GM23248 (cell line): ENCODE results near the gene GCNT4. TPM values are rescaled to one million over a fixed set of nuclear protein-coding genes. Genes with fewer than 3 reads are reported as not detected.
A peak's percentile ranks its signal among the peaks of the same experiment; 100 is the strongest.

Source experiments
- DNase-seq: peaks from one replicate; pipeline ENCODE4 v3.0.0-alpha.2; 2015
- H2AFZ ChIP-seq: fragments of 200-600 bp; sonication (generic); 2 replicates; pipeline ENCODE4 v1.6.1; 2016; ENCODE audit warnings: antibody characterized with exemption
- H3F3A ChIP-seq: fragments of 200-600 bp; sonication (generic); 2 replicates; pipeline ENCODE4 v1.6.1; 2016; ENCODE audit warnings: mild to moderate bottlenecking, antibody characterized with exemption, mixed run types; ENCODE audit not compliant: insufficient read depth
- H3K27ac ChIP-seq: fragments of 200-600 bp; sonication (generic); 2 replicates; pipeline ENCODE4 v1.5.1; 2016; ENCODE audit warnings: mild to moderate bottlenecking
- H3K27me3 ChIP-seq: fragments of 200-600 bp; sonication (generic); replicated peaks from 2 replicates; pipeline ENCODE4 v1.6.1; 2016; ENCODE audit warnings: mild to moderate bottlenecking; ENCODE audit not compliant: insufficient read depth
- H3K36me3 ChIP-seq: fragments of 200-600 bp; sonication (generic); 2 replicates; pipeline ENCODE4 v1.6.1; 2016; ENCODE audit warnings: low read depth, mild to moderate bottlenecking
- H3K4me1 ChIP-seq: fragments of 200-600 bp; sonication (generic); 2 replicates; pipeline ENCODE4 v1.6.1; 2016; ENCODE audit warnings: mild to moderate bottlenecking; ENCODE audit not compliant: insufficient read depth
- H3K4me2 ChIP-seq: fragments of 200-600 bp; sonication (generic); one replicate; pipeline ENCODE4 v1.6.1; 2016; ENCODE audit warnings: mild to moderate bottlenecking; ENCODE audit not compliant: unreplicated experiment
- H3K4me3 ChIP-seq: fragments of 200-600 bp; sonication (generic); 2 replicates; pipeline ENCODE4 v1.5.1; 2016; ENCODE audit warnings: mild to moderate bottlenecking
- H3K79me2 ChIP-seq: fragments of 200-600 bp; sonication (generic); 2 replicates; pipeline ENCODE4 v1.6.1; 2016; ENCODE audit warnings: mild to moderate bottlenecking; ENCODE audit not compliant: insufficient read depth
- H3K9ac ChIP-seq: fragments of 200-600 bp; sonication (generic); 2 replicates; pipeline ENCODE4 v1.6.1; 2016; ENCODE audit warnings: mild to moderate bottlenecking
- H3K9me2 ChIP-seq: fragments of 200-600 bp; sonication (generic); 2 replicates; pipeline ENCODE4 v1.6.1; 2016; ENCODE audit warnings: mixed run types, mild to moderate bottlenecking, moderate library complexity; ENCODE audit not compliant: insufficient read depth
- H3K9me3 ChIP-seq: fragments of 200-600 bp; sonication (generic); one replicate; pipeline ENCODE4 v1.6.1; 2017; ENCODE audit warnings: low read depth
- H4K20me1 ChIP-seq: fragments of 200-600 bp; sonication (generic); 2 replicates; pipeline ENCODE4 v1.6.0; 2016; ENCODE audit not compliant: insufficient read depth
- EZH2 ChIP-seq: fragments of 200-600 bp; sonication (generic); IDR thresholded peaks from 2 replicates; pipeline ENCODE4 v1.6.1; 2018; ENCODE audit warnings: antibody characterized with exemption, mild to moderate bottlenecking; ENCODE audit not compliant: insufficient read depth, poor library complexity, severe bottlenecking
- EZH2phosphoT487 ChIP-seq: fragments of 200-600 bp; sonication (generic); IDR thresholded peaks from 2 replicates; pipeline ENCODE4 v1.6.1; 2018; ENCODE audit warnings: antibody characterized with exemption, moderate library complexity, mild to moderate bottlenecking, low read depth; ENCODE audit not compliant: insufficient read depth
- WGBS, 2 experiments: methylation state at CpG; one replicate each; pipeline ENCODE4 v1.1.6; 2015 to 2017; ENCODE audit warnings: low lambda C conversion rate in 2 of 2, low coverage in 1 of 2; ENCODE audit errors: missing lambda C conversion rate in 2 of 2; 5-methylcytosine and 5-hydroxymethylcytosine counted together
- in situ Hi-C: fragments of 300-500 bp; cut with MboI; formaldehyde crosslinking; loops from 2 replicates; pipeline ENCODE4 v1.15.0; 2020
- polyA plus RNA-seq: library from polyadenylated mRNA; unstranded; fragments of >200 nt; fragmentation: Nextera tagmentation; extraction: Ambion mirVana; gene quantifications from 2 replicates; pipeline ENCODE4 v1.2.1, GENCODE V29; 2016
- total RNA-seq: library from RNA; depleted of rRNA; stranded (reverse); fragments of >200 nt; shearing (Covaris generic); gene quantifications from 2 replicates; pipeline ENCODE4 v1.2.3, GENCODE V29; 2014

GCNT4 gene
- total and polyA plus RNA-seq, 2 experiments from 2014 or later: 1.8 to 2.8 TPM

DNA sequence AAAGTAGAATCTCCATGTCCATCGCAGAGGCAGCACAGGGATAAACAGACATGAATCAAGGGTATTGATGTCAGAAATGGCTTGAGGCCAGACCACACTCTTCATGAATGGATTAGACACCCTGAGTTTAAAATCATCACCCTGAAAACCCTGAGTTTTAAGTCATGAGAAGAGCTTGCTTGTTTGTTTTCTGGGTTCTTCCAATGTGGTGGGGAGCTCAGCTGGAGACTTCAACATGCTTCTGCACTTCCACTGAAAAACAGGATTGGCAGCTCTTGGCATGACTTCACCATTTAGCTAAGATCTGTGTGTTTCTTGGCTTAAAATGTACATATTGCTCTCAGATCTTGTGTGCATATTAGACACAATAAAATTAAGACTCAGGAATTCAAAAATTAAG, 9.8 kb downstream of the GCNT4 start:
- no peaks in the 10 kb centered on the region; the same call in 1 of the 2 replicates for H3K36me3 ChIP-seq
- in situ Hi-C loops: no loop called here
- no peak overlapping the region for H3K27ac ChIP-seq
- WGBS, 2 experiments: 53 to 73% methylated on average over 1 of the region's 1 CpG
- H3K4me2 ChIP-seq: no peak overlapping the region
- H3K27me3 ChIP-seq: no peaks in the 10 kb centered on the region
- peaks cover 4% of the 10 kb centered on the region; the same call in 1 of the 2 replicates for H3F3A ChIP-seq
- peaks cover 11% of the 10 kb centered on the region; the same call in 1 of the 2 replicates for H3K4me1 ChIP-seq
- DNase-seq: no peak
- no peak overlapping the region for H3K4me3 ChIP-seq
- H3K9me3 ChIP-seq: no peaks in the 10 kb centered on the region
- H3K9me2 ChIP-seq: 0 out of 2 replicates have a peak, but pooled peaks cover 3% of the 10 kb centered on the region
- H3K9ac ChIP-seq: no peak overlapping the region
- H4K20me1 ChIP-seq: no peaks in the 10 kb centered on the region
- H2AFZ ChIP-seq: no peak overlapping the region
- H3K79me2 ChIP-seq: no peaks in the 10 kb centered on the region
- TF ChIP-seq EZH2: no peak

DNA sequence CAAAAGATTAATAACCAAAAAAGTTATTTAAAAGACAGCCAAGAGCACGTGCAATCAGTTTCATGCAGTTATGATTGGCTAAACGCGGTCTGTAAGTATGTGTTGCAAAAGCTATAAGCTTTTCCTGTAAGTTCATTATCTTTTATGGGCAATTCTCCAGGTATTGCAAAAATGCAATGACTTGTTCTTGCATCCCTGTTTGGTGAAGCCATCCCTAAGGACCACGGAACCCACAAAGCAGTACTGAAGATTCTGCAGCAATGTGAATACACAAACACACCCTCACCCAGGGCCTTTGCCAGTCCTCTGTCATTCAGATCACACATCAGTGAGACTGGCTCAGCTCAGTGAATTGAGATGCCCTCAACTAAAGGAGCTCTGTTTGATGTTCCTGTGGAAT, 11.4 kb downstream of the GCNT4 start:
- Histone ChIP-seq H3K4me3 (no peak overlapping the region), H3K79me2 (no peaks in the 10 kb centered on the region), H3K4me2 (no peak overlapping the region), H4K20me1 (no peaks in the 10 kb centered on the region), H2AFZ (no peak overlapping the region), H3K27me3 (no peaks in the 10 kb centered on the region), H3K9me2 (0 out of 2 replicates have a peak, but pooled peaks cover 3% of the 10 kb centered on the region), H3K36me3 (no peaks in the 10 kb centered on the region; the same call in 1 of the 2 replicates), H3K9ac (no peak overlapping the region), H3K9me3 (no peaks in the 10 kb centered on the region), H3K27ac (no peak overlapping the region), H3F3A (peaks cover 17% of the 10 kb centered on the region), H3K4me1 (peaks cover 16% of the 10 kb centered on the region)
- peak; percentile 42 for DNase-seq
- TF ChIP-seq EZH2: no peak
- TF ChIP-seq EZH2phosphoT487: no peak
- 92 to 94% methylated on average over 4 of the region's 4 CpGs for WGBS, 2 experiments
- in situ Hi-C loops: no loop called here

DNA sequence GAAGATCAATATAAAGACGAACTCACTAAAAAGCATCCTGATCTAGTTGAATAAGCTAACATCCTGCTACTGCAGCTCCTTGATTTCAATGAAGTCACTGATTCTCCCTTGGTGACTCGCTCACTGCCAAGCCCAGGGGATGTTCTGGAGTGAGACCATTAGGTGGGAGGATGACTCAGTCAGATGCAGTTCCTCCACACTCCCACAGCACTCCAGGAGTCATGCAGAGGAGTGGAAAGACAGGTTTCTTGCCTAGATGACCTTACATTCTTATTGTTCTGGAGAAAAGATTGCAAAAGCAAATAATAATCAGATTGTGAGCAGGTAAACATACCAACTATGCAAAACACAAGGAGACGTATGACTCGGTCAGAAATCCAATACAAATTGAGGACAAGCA, 15.3 kb downstream of the GCNT4 start:
- WGBS, 2 experiments: 46 to 48% methylated on average over 4 of the region's 4 CpGs
- H3K9ac ChIP-seq: no peak overlapping the region
- DNase-seq: peak; percentile 93
- H3K36me3 ChIP-seq: no peaks in the 10 kb centered on the region
- no peaks in the 10 kb centered on the region for H3K27me3 ChIP-seq
- in situ Hi-C loops: no loop called here
- H3K4me3 ChIP-seq: no peak overlapping the region
- no peak overlapping the region for H2AFZ ChIP-seq
- no peaks in the 10 kb centered on the region for H3K9me3 ChIP-seq
- H3K9me2 ChIP-seq: 0 out of 2 replicates have a peak, but pooled peaks cover under 1% of the 10 kb centered on the region
- H3K27ac ChIP-seq: no peak overlapping the region
- no peaks in the 10 kb centered on the region for H3K79me2 ChIP-seq
- peaks cover 16% of the 10 kb centered on the region for H3K4me1 ChIP-seq
- peaks cover 18% of the 10 kb centered on the region for H3F3A ChIP-seq
- H3K4me2 ChIP-seq: no peak overlapping the region
- H4K20me1 ChIP-seq: no peaks in the 10 kb centered on the region
- no peak for TF ChIP-seq EZH2
- no peak for TF ChIP-seq EZH2phosphoT487

DNA sequence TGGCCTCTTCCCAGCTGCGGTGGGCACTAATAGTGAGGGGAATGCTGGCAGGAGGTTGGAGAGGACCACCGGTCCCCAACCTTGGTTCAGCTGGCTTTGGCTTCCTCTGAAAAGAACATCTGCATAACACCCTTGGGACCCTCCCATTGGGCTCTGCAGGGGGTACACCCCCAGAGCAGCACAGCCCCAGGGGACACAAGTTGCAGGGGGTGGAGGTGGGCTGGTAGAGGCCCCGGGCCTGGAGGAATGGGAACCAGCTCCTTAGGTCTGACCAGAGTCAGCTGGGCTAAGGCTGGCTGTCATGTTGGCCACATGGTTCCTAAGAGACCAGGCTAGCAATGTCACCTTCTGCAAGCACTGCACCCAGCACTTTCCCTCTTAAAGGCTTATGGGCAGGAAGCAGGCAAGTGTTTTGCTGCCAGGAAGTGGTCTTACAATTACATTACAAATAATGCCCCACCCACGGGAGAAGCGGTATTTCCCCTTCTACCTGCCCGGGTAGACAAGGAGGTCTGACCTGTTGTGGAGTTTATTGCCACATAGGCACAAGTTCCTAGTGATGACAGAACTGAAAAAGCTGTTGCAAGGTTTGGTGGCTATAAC, 18.1 kb downstream of the GCNT4 start:
- Histone ChIP-seq H3K36me3 (no peaks in the 10 kb centered on the region), H2AFZ (no peak overlapping the region), H3K9me3 (no peaks in the 10 kb centered on the region), H3K4me2 (no peak overlapping the region), H3K79me2 (no peaks in the 10 kb centered on the region), H3K4me3 (no peak overlapping the region), H3K27ac (no peak overlapping the region), H3F3A (peaks cover 18% of the 10 kb centered on the region), H3K27me3 (no peaks in the 10 kb centered on the region), H3K9me2 (no peaks in the 10 kb centered on the region), H3K4me1 (peaks cover 5% of the 10 kb centered on the region), H4K20me1 (no peaks in the 10 kb centered on the region), H3K9ac (no peak overlapping the region)
- 97 to 98% methylated on average over 5 to 6 of the region's 6 CpGs for WGBS, 2 experiments
- no peak for TF ChIP-seq EZH2phosphoT487
- no peak for TF ChIP-seq EZH2
- no peak for DNase-seq
- in situ Hi-C loops: no loop called here

DNA sequence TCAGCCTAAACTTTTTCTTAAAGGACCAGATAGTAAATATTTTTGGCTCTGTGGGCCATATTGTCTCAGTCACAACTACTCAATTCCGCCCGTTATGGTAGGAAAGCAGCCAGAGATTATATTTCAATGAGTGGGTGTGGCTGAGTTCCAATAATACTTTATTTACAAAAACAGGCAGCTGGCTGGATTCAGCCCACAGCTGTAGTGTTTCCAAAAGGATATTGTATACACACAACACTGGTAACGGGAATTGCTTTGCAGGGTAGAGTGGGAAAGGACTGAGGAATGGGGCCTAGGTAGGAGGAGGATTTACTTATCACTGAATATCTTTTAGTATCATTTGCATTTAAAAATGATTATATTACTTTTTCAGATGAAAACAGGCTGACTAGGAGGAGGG, 21.0 kb downstream of the GCNT4 start:
- H3K9me3 ChIP-seq: no peaks in the 10 kb centered on the region
- peaks cover 5% of the 10 kb centered on the region for H3F3A ChIP-seq
- no peak overlapping the region for H3K27ac ChIP-seq
- TF ChIP-seq EZH2phosphoT487 (no peak), EZH2 (no peak)
- H3K36me3 ChIP-seq: no peaks in the 10 kb centered on the region
- no peak overlapping the region for H3K4me3 ChIP-seq
- H3K9me2 ChIP-seq: no peaks in the 10 kb centered on the region
- H2AFZ ChIP-seq: no peak overlapping the region
- 63 to 64% methylated on average over 3 of the region's 3 CpGs for WGBS, 2 experiments
- H4K20me1 ChIP-seq: no peaks in the 10 kb centered on the region
- no peak for DNase-seq
- H3K4me2 ChIP-seq: no peak overlapping the region
- in situ Hi-C loops: no loop called here
- no peaks in the 10 kb centered on the region for H3K4me1 ChIP-seq
- H3K9ac ChIP-seq: no peak overlapping the region
- no peaks in the 10 kb centered on the region for H3K79me2 ChIP-seq
- H3K27me3 ChIP-seq: no peaks in the 10 kb centered on the region
